KMS-11 (cell line): Measurements from ENCODE around the gene MAPK1.

Experiments used
- H2AFZ ChIP-seq: fragments of 200-600 bp; sonication (generic); 2 replicates; pipeline ENCODE4 v1.6.1; 2016; ENCODE audit warnings: antibody characterized with exemption, mixed run types, low read depth
- H3K27ac ChIP-seq: fragments of 200-600 bp; sonication (generic); 2 replicates; pipeline ENCODE4 v1.6.1; 2016; ENCODE audit warnings: mild to moderate bottlenecking, mixed run types
- H3K27me3 ChIP-seq: fragments of 200-600 bp; sonication (generic); 2 replicates; pipeline ENCODE4 v1.6.1; 2017; ENCODE audit warnings: mild to moderate bottlenecking, low read depth, mixed run types, moderate library complexity; ENCODE audit not compliant: insufficient read depth
- H3K36me3 ChIP-seq: fragments of 200-600 bp; sonication (generic); 2 replicates; pipeline ENCODE4 v1.6.1; 2017; ENCODE audit warnings: mild to moderate bottlenecking, mixed run types; ENCODE audit not compliant: insufficient read depth
- H3K4me1 ChIP-seq: fragments of 200-600 bp; sonication (generic); 2 replicates; pipeline ENCODE4 v1.6.1; 2016; ENCODE audit warnings: mild to moderate bottlenecking, low read depth, mixed run types; ENCODE audit not compliant: poor library complexity, severe bottlenecking
- H3K4me2 ChIP-seq: fragments of 200-600 bp; sonication (generic); 2 replicates; pipeline ENCODE4 v1.7.0; 2016; ENCODE audit warnings: mild to moderate bottlenecking, mixed run types
- H3K4me3 ChIP-seq: fragments of 200-600 bp; sonication (generic); IDR thresholded peaks from 2 replicates; pipeline ENCODE4 v1.6.1; 2017; ENCODE audit warnings: low read depth, low read length, mixed read lengths; ENCODE audit not compliant: insufficient read depth
- H3K79me2 ChIP-seq: fragments of 200-600 bp; sonication (generic); 2 replicates; pipeline ENCODE4 v1.6.1; 2016; ENCODE audit warnings: low read depth, mixed run types; ENCODE audit not compliant: insufficient read depth
- H3K9ac ChIP-seq: fragments of 200-600 bp; sonication (generic); 2 replicates; pipeline ENCODE4 v1.6.1; 2016; ENCODE audit warnings: mild to moderate bottlenecking, mixed run types
- H4K20me1 ChIP-seq: fragments of 200-600 bp; sonication (generic); 2 replicates; pipeline ENCODE4 v1.6.1; 2016; ENCODE audit warnings: mild to moderate bottlenecking, mixed run types; ENCODE audit not compliant: insufficient read depth
- CTCF ChIP-seq: fragments of 200-600 bp; sonication (generic); conservative IDR thresholded peaks from 2 replicates; pipeline ENCODE4 v1.6.1; 2017; ENCODE audit warnings: low read depth, mild to moderate bottlenecking, antibody characterized with exemption, low read length, moderate library complexity, mixed read lengths

Gene MAPK1

GRCh38 chr22:21866833-21867527 is 465 bp downstream of the MAPK1 start:
- no peak overlapping the region for H3K4me3 ChIP-seq
- H3K79me2 ChIP-seq, result peaks cover 49% of the 10 kb centered on the region
- peak overlapping the region; percentile 74 for H2AFZ ChIP-seq
- H3K4me2 ChIP-seq, result peak overlapping the region; percentile 76
- peaks cover 6% of the 10 kb centered on the region for H4K20me1 ChIP-seq
- H3K9ac ChIP-seq, result peak overlapping the region; percentile 54; the same call in 1 of the 2 replicates
- peaks cover 36% of the 10 kb centered on the region for H3K4me1 ChIP-seq
- no peak for TF ChIP-seq CTCF
- peak overlapping the region; percentile 67 for H3K27ac ChIP-seq
- H3K36me3 ChIP-seq, result no peaks in the 10 kb centered on the region
- H3K27me3 ChIP-seq, result no peaks in the 10 kb centered on the region

- no peak for TF ChIP-seq CTCF
- no peak overlapping the region for H3K27ac ChIP-seq
- no peaks in the 10 kb centered on the region for H3K27me3 ChIP-seq
- H3K36me3 ChIP-seq, result no peaks in the 10 kb centered on the region
- no peak overlapping the region for H3K9ac ChIP-seq
- H4K20me1 ChIP-seq, result peaks cover 12% of the 10 kb centered on the region
- no peak overlapping the region for H3K4me3 ChIP-seq
- no peak overlapping the region for H2AFZ ChIP-seq
- H3K79me2 ChIP-seq, result peaks cover 62% of the 10 kb centered on the region
- H3K4me1 ChIP-seq, result peaks cover 53% of the 10 kb centered on the region
- peak overlapping the region; percentile 76; the same call in 1 of the 2 replicates for H3K4me2 ChIP-seq
Measured at GRCh38 chr22:21865041-21865440, 2.4 kb downstream of the MAPK1 start.

- H3K4me2 ChIP-seq, result no peak overlapping the region
- H3K4me1 ChIP-seq, result peaks cover 44% of the 10 kb centered on the region
- H3K27ac ChIP-seq, result no peak overlapping the region
- no peak for TF ChIP-seq CTCF
- no peak overlapping the region for H2AFZ ChIP-seq
- no peaks in the 10 kb centered on the region for H3K27me3 ChIP-seq
- no peak overlapping the region for H3K4me3 ChIP-seq
- no peak overlapping the region for H3K9ac ChIP-seq
- H4K20me1 ChIP-seq, result peaks cover 12% of the 10 kb centered on the region
- no peaks in the 10 kb centered on the region for H3K36me3 ChIP-seq
- H3K79me2 ChIP-seq, result peaks cover 81% of the 10 kb centered on the region
Measured at GRCh38 chr22:21862386-21863245, 4.8 kb downstream of the MAPK1 start.

GRCh38 chr22:21861851-21862250 is 5.6 kb downstream of the MAPK1 start:
- H2AFZ ChIP-seq, result no peak overlapping the region
- no peak overlapping the region for H3K4me3 ChIP-seq
- peaks cover 88% of the 10 kb centered on the region for H3K79me2 ChIP-seq
- H3K27ac ChIP-seq, result no peak overlapping the region
- peaks cover 44% of the 10 kb centered on the region for H3K4me1 ChIP-seq
- no peak overlapping the region for H3K9ac ChIP-seq
- no peak overlapping the region for H3K4me2 ChIP-seq
- H4K20me1 ChIP-seq, result peaks cover 12% of the 10 kb centered on the region
- no peak for TF ChIP-seq CTCF
- H3K27me3 ChIP-seq, result no peaks in the 10 kb centered on the region
- H3K36me3 ChIP-seq, result no peaks in the 10 kb centered on the region
